Stimulated activated CD4-positive, alpha-beta T cell treated with anti-CD3 and anti-CD28 coated beads, Interleukin-15, amount 100 ng/mL, for 48 hours (primary cell): Measurements from ENCODE around the gene STOML1.

Source experiments
- DNase-seq, 2 donors: peaks; one replicate each; pipeline ENCODE4 v3.0.0-alpha.2; 2020; ENCODE audit warnings: low read depth in 2 of 2

Gene STOML1

DNA sequence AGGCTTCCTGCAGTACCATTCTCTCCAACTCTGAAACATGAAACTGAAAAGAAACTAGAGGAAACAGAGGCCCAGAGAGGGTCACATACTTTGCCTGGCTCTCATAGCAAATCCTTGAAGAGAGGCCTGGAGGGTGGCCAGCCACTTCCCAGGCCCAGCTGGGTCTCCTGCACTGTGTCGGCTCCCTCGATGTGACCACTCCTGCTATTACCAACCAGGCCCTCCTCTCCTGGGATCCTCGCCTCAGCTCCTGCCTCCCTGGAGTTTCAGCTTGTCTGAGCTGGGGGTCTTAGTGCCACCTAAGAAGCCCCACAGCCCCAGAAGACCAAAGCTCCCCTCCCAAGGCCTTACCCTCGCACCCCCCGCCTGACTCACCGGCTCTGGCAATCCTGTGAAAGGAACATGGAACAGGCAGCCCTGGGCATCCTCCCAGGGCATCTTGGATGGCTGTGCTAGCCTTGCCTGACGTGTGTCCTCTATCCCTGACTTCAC, 61.3 kb downstream of the STOML1 start:
- no peak for DNase-seq

DNA sequence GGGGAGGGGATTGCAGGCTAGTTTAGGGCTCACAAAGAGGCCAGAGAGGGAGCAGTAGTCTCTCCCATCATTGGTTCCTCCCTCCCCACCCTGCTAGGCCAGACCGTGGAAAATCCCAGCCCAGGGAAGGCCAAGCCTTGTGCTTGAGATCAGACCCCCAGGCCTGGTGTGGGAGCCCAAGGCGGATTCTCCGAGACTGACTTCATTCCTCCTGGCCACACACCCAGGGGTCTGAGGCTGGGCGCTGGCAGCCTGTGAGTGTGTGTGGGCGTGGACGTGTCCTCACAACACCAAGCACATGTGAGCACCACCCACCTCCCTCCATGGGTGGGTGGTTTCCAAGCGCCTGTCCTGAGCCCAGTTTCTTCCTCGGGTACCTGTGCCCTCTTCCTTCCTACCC, 61.7 kb downstream of the STOML1 start:
- DNase-seq, result no peak

GRCh38 chr15:73928971-73929627, 63.0 kb downstream of the STOML1 start:
- DNase-seq, result no peak
